Measurements from ENCODE around the gene JTB.

GRCh38 chr1:153985341-153985912 is 8.0 kb upstream of the JTB start:
- TF ChIP-seq REST (IDR thresholded peaks at IDR 0.05): no peak
- no peak for TF ChIP-seq RCOR1 (IDR thresholded peaks at IDR 0.05; ENCODE audit: low read depth, low read length)
- TF ChIP-seq ZFP36 (IDR thresholded peaks at IDR 0.05; ENCODE audit: borderline replicate concordance, partially characterized antibody): no peak
- TF ChIP-seq, protein P1, sequence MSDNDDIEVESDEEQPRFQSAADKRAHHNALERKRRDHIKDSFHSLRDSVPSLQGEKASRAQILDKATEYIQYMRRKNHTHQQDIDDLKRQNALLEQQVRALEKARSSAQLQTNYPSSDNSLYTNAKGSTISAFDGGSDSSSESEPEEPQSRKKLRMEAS (IDR thresholded peaks at IDR 0.05): no peak
- TF ChIP-seq CEBPB (IDR thresholded peaks at IDR 0.05): no peak
- TF ChIP-seq POLR2A (IDR thresholded peaks at IDR 0.05; ENCODE audit: low read length): no peak
- TF ChIP-seq CTCF (IDR thresholded peaks at IDR 0.05): no peak
- TF ChIP-seq PHF8 (IDR thresholded peaks at IDR 0.05; ENCODE audit: borderline replicate concordance, low read depth): no peak
